Fibroblast of skin of left biceps (primary cell): Measurements from ENCODE around the gene FXR1.

Experiments used
- DNase-seq, 2 experiments: peaks; one replicate each; pipeline ENCODE4 v3.0.0-alpha.2; 2013; ENCODE audit warnings: low read depth in 2 of 2

FXR1 gene

GRCh38 chr3:181007262-181007661, 94.8 kb downstream of the FXR1 start:
- DNase-seq, result no peak

- no peak for DNase-seq
Observed at GRCh38 chr3:181008796-181009195, 96.3 kb downstream of the FXR1 start.

- no peak for DNase-seq
Observed at GRCh38 chr3:181009225-181009624, 96.8 kb downstream of the FXR1 start.

GRCh38 chr3:181017690-181018089, 105.2 kb downstream of the FXR1 start:
- no peak for DNase-seq

DNA sequence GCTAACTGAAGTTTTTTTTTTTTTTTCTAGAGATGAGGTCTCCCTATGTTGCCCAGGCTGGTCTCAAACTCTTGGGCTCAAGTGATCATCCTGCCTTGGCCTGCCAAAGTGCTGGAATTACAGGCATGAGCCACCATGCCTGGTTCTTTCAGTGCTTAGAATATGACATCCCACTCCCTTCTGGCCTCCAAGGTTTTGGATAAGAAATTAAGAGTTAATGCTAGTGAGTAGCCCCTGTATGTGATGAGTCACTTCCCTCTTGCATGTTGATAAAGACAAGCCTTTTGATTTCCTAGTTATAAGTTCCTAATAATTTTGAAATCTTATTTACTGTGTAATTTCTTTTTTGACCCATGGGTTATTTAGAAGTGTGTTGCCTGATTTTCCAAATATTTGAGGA, 112.7 kb downstream of the FXR1 start:
- no peak for DNase-seq

DNA sequence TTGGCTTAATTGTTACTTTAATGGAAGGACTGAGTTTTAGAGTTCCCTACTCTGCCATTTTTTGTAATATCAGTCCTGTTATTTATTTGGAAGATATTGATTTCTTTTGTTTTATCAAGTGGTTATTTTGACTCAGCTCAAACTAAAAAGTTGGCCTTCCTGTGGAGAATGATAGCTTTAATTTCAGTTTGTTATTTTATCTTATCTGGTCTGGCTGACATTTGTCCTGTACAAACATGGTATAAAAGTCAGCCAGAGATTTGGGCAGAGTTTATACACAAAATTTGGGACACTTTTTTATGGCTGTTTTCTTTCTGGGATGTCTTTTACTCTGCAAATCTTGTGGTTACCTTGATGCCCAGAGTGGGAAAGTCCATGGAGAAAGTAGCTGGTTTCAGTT, 118.5 kb downstream of the FXR1 start:
- no peak for DNase-seq
